Thoracic aorta (tissue), 2 donors: ENCODE data around the gene NDUFB7. TPM values are rescaled to one million over a fixed set of nuclear protein-coding genes. Genes with fewer than 3 reads are reported as not detected.
"Not testable (repeated sequence)": the region's sequence is repeated elsewhere in the genome, so short reads cannot be mapped to it uniquely, and the experiment has no call there.

Source experiments
- ATAC-seq: fragments of 150-250 bp; one replicate; pipeline ENCODE4 v1.8.0; 2017; ENCODE audit warnings: low read depth; ENCODE audit not compliant: insufficient number of reproducible peaks, low FRiP score
- DNase-seq: peaks from one replicate; pipeline ENCODE4 v3.0.0-alpha.2; 2020; ENCODE audit warnings: low spot score
- H3K27ac ChIP-seq, 2 donors: fragments of 200-600 bp; sonication (generic); 1 replicate in 1 of 2; 2 replicates in 1 of 2; pipeline ENCODE4 v1.5.1; 2016; ENCODE audit warnings: mild to moderate bottlenecking in 2 of 2, moderate library complexity in 2 of 2
- H3K27me3 ChIP-seq: fragments of 200-600 bp; sonication (generic); replicated peaks from 2 replicates; pipeline ENCODE4 v1.6.0; 2016; ENCODE audit warnings: mild to moderate bottlenecking; ENCODE audit not compliant: insufficient read depth
- H3K36me3 ChIP-seq: fragments of 200-600 bp; sonication (generic); one replicate; pipeline ENCODE4 v1.5.1; 2016
- H3K4me1 ChIP-seq, 2 donors: fragments of 200-600 bp; sonication (generic); 1 replicate in 1 of 2; 2 replicates in 1 of 2; pipeline versions ENCODE4 v1.5.1 to v1.6.0; 2016; ENCODE audit warnings: low read depth in 2 of 2, mild to moderate bottlenecking in 1 of 2; ENCODE audit not compliant: control insufficient read depth in 1 of 2
- H3K4me3 ChIP-seq: fragments of 200-600 bp; sonication (generic); 2 replicates; pipeline ENCODE4 v1.5.1; 2016; ENCODE audit warnings: mild to moderate bottlenecking
- H3K9me3 ChIP-seq: fragments of 200-600 bp; sonication (generic); 2 replicates; pipeline ENCODE4 v1.5.1; 2016
- total RNA-seq, 2 donors: library from RNA; depleted of rRNA; stranded (reverse); fragments of >200 nt; gene quantifications; one replicate each; pipeline versions ENCODE4 v1.1.0 to v1.2.3, GENCODE V29; 2016
- TF ChIP-seq, protein P1 (sequence below): fragments of 200-600 bp; sonication (generic); IDR thresholded peaks from one replicate; pipeline ENCODE4 v1.5.1; 2019; ENCODE audit warnings: antibody characterized with exemption

Gene NDUFB7
- total RNA-seq, 2 donors from 2014 or later, result 179 to 251 TPM

DNA sequence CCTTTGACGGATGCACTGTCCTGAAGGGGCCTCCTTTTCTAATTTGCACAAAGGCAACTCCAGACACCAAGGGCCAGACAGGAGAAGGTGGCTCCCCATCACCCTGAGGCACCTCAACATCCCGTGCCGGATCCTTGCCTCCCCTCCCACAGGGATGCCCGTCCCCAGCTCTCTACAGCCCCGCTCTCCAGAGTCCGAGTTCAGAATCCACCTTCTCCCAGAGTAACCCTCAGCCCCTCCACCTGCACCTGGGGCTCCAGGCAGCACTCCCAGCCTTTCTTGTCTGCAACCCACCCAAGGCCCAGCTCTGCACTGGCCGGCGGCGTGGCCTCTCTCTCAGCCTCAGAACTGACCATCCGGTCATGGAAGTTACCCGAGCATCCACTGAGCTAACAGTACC, 4.8 kb downstream of the NDUFB7 start:
- Histone ChIP-seq H3K27ac (no peak overlapping the region), H3K27me3 (no peaks in the 10 kb centered on the region), H3K4me1 (peaks cover 10 to 32% of the 10 kb centered on the region in 2 donors), H3K9me3 (no peaks in the 10 kb centered on the region), H3K4me3 (no peak overlapping the region), H3K36me3 (peaks cover 14% of the 10 kb centered on the region)
- DNase-seq (no peak), ATAC-seq (no peak)
- TF ChIP-seq, protein P1, sequence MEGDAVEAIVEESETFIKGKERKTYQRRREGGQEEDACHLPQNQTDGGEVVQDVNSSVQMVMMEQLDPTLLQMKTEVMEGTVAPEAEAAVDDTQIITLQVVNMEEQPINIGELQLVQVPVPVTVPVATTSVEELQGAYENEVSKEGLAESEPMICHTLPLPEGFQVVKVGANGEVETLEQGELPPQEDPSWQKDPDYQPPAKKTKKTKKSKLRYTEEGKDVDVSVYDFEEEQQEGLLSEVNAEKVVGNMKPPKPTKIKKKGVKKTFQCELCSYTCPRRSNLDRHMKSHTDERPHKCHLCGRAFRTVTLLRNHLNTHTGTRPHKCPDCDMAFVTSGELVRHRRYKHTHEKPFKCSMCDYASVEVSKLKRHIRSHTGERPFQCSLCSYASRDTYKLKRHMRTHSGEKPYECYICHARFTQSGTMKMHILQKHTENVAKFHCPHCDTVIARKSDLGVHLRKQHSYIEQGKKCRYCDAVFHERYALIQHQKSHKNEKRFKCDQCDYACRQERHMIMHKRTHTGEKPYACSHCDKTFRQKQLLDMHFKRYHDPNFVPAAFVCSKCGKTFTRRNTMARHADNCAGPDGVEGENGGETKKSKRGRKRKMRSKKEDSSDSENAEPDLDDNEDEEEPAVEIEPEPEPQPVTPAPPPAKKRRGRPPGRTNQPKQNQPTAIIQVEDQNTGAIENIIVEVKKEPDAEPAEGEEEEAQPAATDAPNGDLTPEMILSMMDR, result no peak

DNA sequence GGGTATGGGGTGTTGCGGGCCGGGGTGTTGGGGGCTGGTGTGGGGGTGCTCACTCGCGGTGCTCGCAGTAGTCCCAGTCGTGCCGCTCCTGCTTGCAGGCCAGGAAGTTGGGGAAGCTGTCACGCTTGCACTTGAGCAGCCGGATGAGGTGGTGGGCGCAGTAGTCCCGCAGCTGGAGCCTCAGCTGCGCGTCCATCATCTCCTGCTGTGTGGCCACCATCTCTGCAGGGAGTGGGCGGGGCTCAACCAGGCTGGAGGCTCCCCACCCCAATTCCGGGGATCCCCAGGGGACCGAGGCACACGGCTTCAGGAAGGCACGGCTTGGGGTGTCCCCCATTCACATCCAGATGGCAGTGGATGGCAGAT, 5.2 kb downstream of the NDUFB7 start:
- TF ChIP-seq, protein P1, result no peak
- Histone ChIP-seq H3K4me1 (peaks cover 9 to 35% of the 10 kb centered on the region in 2 donors), H3K4me3 (no peak overlapping the region), H3K9me3 (no peaks in the 10 kb centered on the region), H3K27me3 (no peaks in the 10 kb centered on the region), H3K27ac (no peak overlapping the region), H3K36me3 (peaks cover 14% of the 10 kb centered on the region)
- DNase-seq (no peak), ATAC-seq (no peak)

- no peaks in the 10 kb centered on the region for H3K9me3 ChIP-seq
Measured at GRCh38 chr19:14565765-14566711, 5.8 kb downstream of the NDUFB7 start.

GRCh38 chr19:14565298-14565679, 6.6 kb downstream of the NDUFB7 start:
- DNase-seq, result no peak
- TF ChIP-seq, protein P1, result no peak
- H3K36me3 ChIP-seq, result peaks cover 14% of the 10 kb centered on the region

More at GRCh38 chr19:14565765-14566711, 5.8 kb downstream of the NDUFB7 start:
- TF ChIP-seq, protein P1, result no peak
- Histone ChIP-seq H3K27ac (no peak overlapping the region), H3K4me1 (peaks cover 12 to 37% of the 10 kb centered on the region in 2 donors), H3K4me3 (no peak overlapping the region), H3K36me3 (peaks cover 14% of the 10 kb centered on the region), H3K27me3 (no peaks in the 10 kb centered on the region)
- DNase-seq, result no peak
- ATAC-seq, result no peak

DNA sequence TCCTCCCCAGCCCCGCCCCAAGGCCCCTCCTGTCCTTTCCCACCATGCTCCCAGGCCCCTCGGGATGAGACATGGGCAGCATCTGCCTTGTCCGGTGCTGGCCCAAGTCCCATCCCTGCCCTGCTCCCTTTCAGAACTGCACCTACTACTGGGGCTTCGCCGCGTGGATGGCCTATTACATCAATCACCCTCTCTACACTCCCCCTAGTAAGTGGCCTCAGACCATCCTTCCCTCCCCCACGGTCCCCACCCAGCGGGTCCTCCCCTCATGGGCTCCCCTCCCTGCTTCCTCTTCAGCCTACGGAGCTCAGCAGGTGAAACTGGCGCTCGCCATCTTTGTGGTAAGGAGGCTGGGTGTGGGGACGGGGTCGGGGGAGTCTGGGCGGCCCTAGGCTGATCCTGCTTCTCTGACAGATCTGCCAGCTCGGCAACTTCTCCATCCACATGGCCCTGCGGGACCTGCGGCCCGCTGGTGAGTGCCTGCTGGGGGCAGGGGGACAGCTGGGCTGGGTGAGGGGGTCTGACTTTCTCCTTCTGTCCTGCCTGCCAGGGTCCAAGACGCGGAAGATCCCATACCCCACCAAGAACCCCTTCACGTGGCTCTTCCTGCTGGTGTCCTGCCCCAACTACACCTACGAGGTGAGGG, 7.1 kb downstream of the NDUFB7 start:
- not testable (repeated sequence) for H3K27ac ChIP-seq

More at GRCh38 chr19:14565298-14565679, 6.6 kb downstream of the NDUFB7 start:
- no peak overlapping the region for H3K27ac ChIP-seq
- H3K4me3 ChIP-seq, result no peak overlapping the region
- ATAC-seq, result no peak
- H3K9me3 ChIP-seq, result no peaks in the 10 kb centered on the region
- H3K4me1 ChIP-seq, result peaks cover 12 to 37% of the 10 kb centered on the region in 2 donors
- H3K27me3 ChIP-seq, result no peaks in the 10 kb centered on the region

More for the DNA sequence above, 7.1 kb downstream of the NDUFB7 start:
- ATAC-seq, H3K27me3 ChIP-seq, DNase-seq, H3K4me3 ChIP-seq, H3K9me3 ChIP-seq: not testable (repeated sequence)
- H3K4me1 ChIP-seq, result peaks cover 13 to 40% of the 10 kb centered on the region in 2 donors
- peaks cover 14% of the 10 kb centered on the region for H3K36me3 ChIP-seq
